ENCODE data around the gene PLAAT2. TPM values are rescaled to one million over a fixed set of nuclear protein-coding genes. Genes with fewer than 3 reads are reported as not detected.

PLAAT2 gene
- total RNA-seq, 1 experiment from 2014 or later, result 0.52 TPM

GRCh38 chr11:63517156-63517555 lies 46.0 kb downstream of the PLAAT2 start:
- H3K27me3 Mint-ChIP-seq (ENCODE audit: low read depth), result no peaks in the 10 kb centered on the region
- H3K9me3 ChIP-seq (ENCODE audit: control insufficient read depth, low read depth, low read length), result no peaks in the 10 kb centered on the region
- no peaks in the 10 kb centered on the region for H3K27me3 ChIP-seq (ENCODE audit: insufficient read depth, low read length)
- no peak overlapping the region for H3K27ac ChIP-seq (ENCODE audit: insufficient read length, low read depth, low read length)
- H3K4me1 ChIP-seq (ENCODE audit: insufficient read depth, low read length), result no peaks in the 10 kb centered on the region
- no peak overlapping the region for H4K8ac ChIP-seq (replicated peaks; ENCODE audit: insufficient read length, low read depth, low read length)
- no peak overlapping the region for H4K91ac ChIP-seq (ENCODE audit: insufficient read length, low read depth, low read length)
- H2BK5ac ChIP-seq (ENCODE audit: insufficient read length, low read length), result no peak overlapping the region
- no peak overlapping the region for H2AK5ac ChIP-seq (ENCODE audit: insufficient read length, low read length)
- no peaks in the 10 kb centered on the region for H3K79me2 ChIP-seq (ENCODE audit: insufficient read depth, low read length)
- no peak overlapping the region for H2BK20ac ChIP-seq (ENCODE audit: low read depth, low read length, poor library complexity, severe bottlenecking)
- H3K79me1 ChIP-seq (ENCODE audit: insufficient read depth, low read depth, low read length, poor library complexity, severe bottlenecking), result no peaks in the 10 kb centered on the region
- no peaks in the 10 kb centered on the region for H4K20me1 ChIP-seq (ENCODE audit: control insufficient read depth, insufficient read depth, insufficient read length)
- H3K14ac ChIP-seq (ENCODE audit: insufficient read depth, low read length), result no peak overlapping the region
- no peak overlapping the region for H2BK15ac ChIP-seq (ENCODE audit: low read depth, low read length)
- peaks cover 0 to 12% of the 10 kb centered on the region in 2 experiments; a peak in 2 of 4 replicates for H3K4me1 Mint-ChIP-seq
- TF ChIP-seq, protein P1, sequence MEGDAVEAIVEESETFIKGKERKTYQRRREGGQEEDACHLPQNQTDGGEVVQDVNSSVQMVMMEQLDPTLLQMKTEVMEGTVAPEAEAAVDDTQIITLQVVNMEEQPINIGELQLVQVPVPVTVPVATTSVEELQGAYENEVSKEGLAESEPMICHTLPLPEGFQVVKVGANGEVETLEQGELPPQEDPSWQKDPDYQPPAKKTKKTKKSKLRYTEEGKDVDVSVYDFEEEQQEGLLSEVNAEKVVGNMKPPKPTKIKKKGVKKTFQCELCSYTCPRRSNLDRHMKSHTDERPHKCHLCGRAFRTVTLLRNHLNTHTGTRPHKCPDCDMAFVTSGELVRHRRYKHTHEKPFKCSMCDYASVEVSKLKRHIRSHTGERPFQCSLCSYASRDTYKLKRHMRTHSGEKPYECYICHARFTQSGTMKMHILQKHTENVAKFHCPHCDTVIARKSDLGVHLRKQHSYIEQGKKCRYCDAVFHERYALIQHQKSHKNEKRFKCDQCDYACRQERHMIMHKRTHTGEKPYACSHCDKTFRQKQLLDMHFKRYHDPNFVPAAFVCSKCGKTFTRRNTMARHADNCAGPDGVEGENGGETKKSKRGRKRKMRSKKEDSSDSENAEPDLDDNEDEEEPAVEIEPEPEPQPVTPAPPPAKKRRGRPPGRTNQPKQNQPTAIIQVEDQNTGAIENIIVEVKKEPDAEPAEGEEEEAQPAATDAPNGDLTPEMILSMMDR (conservative IDR thresholded peaks at IDR 0.05), result no peak
- no peak overlapping the region for H2BK120ac ChIP-seq (ENCODE audit: low read depth, low read length, poor library complexity, severe bottlenecking)
- no peak overlapping the region for H2AFZ ChIP-seq (ENCODE audit: low read length)
- no peak overlapping the region for H4K5ac ChIP-seq (ENCODE audit: insufficient read length, low read depth, low read length)
- no peak overlapping the region for H3K23ac ChIP-seq (ENCODE audit: insufficient read length, low read depth, low read length)
- no peak overlapping the region for H3K27ac Mint-ChIP-seq
- H3K56ac ChIP-seq (ENCODE audit: insufficient read length, low read depth, low read length), result no peak overlapping the region
- H3T11ph ChIP-seq (ENCODE audit: low read length), result no peak overlapping the region
- no peak overlapping the region for H3K9ac ChIP-seq (ENCODE audit: extremely low read depth, insufficient read length, low read length)
- H3K4me3 Mint-ChIP-seq, result no peak overlapping the region
- H2BK12ac ChIP-seq (ENCODE audit: insufficient read length, low read depth, low read length), result no peak overlapping the region
- no peak for DNase-seq
- no peak overlapping the region for H3K4ac ChIP-seq (ENCODE audit: low read depth, low read length)
- H3K4me2 ChIP-seq (ENCODE audit: insufficient read depth, insufficient read length, low read length), result no peak overlapping the region
- peaks cover 7 to 25% (median 22%) of the 10 kb centered on the region in 3 experiments; a peak in 6 of 7 replicates for H3K36me3 Mint-ChIP-seq (ENCODE audit: insufficient read depth in 1 of 3, low read depth in 3 of 3)
- H3K9me3 Mint-ChIP-seq, result peaks cover 17 to 25% of the 10 kb centered on the region in 2 experiments
- WGBS (ENCODE audit: extremely low coverage, insufficient read length, low lambda C conversion rate), result no CpG with 5 or more reads among the region's 5 CpGs
- H3K23me2 ChIP-seq (ENCODE audit: insufficient read length, low read depth, low read length, poor library complexity, severe bottlenecking), result no peaks in the 10 kb centered on the region
- no peak overlapping the region for H3K18ac ChIP-seq (ENCODE audit: insufficient read length, low read depth, low read length)
